Stimulated activated CD8-positive, alpha-beta memory T cell treated with anti-CD3 and anti-CD28 coated beads, Interleukin-7, amount 100 ng/mL, for 1 hour (primary cell): ENCODE measurements around the gene SEMA3D.

ENCODE experiments used
- DNase-seq, 2 donors: peaks; one replicate each; pipeline ENCODE4 v3.0.0-alpha.2; 2020; ENCODE audit warnings: low read depth in 2 of 2

Gene SEMA3D

GRCh38 chr7:85184599-85185423, 2.0 kb downstream of the SEMA3D start:
- no peak for DNase-seq

GRCh38 chr7:85183296-85183695, 3.6 kb downstream of the SEMA3D start:
- no peak for DNase-seq

- DNase-seq = no peak
Measured at GRCh38 chr7:85178531-85179298, 8.1 kb downstream of the SEMA3D start.

- no peak for DNase-seq
Measured at GRCh38 chr7:85177316-85177715, 9.5 kb downstream of the SEMA3D start.

- no peak for DNase-seq
Measured at GRCh38 chr7:85176197-85176596, 10.7 kb downstream of the SEMA3D start.

- no peak for DNase-seq
Measured at GRCh38 chr7:85175217-85175616, 11.6 kb downstream of the SEMA3D start.

GRCh38 chr7:85172530-85172941, 14.3 kb downstream of the SEMA3D start:
- no peak for DNase-seq

- DNase-seq = no peak
Measured at GRCh38 chr7:85167636-85168035, 19.2 kb downstream of the SEMA3D start.

- no peak for DNase-seq
Measured at GRCh38 chr7:85165263-85165662, 21.6 kb downstream of the SEMA3D start.

GRCh38 chr7:85164376-85164775, 22.5 kb downstream of the SEMA3D start:
- no peak for DNase-seq

GRCh38 chr7:85162721-85163120, 24.1 kb downstream of the SEMA3D start:
- DNase-seq = no peak

- no peak for DNase-seq
Measured at GRCh38 chr7:85160223-85160622, 26.6 kb downstream of the SEMA3D start.

- no peak for DNase-seq
Measured at GRCh38 chr7:85159003-85159402, 27.9 kb downstream of the SEMA3D start.

GRCh38 chr7:85156661-85157208, 30.1 kb downstream of the SEMA3D start:
- DNase-seq = no peak

- DNase-seq = no peak
Measured at GRCh38 chr7:85154282-85154937, 32.4 kb downstream of the SEMA3D start.

GRCh38 chr7:85153715-85154114, 33.1 kb downstream of the SEMA3D start:
- DNase-seq = no peak

GRCh38 chr7:85150624-85151023, 36.2 kb downstream of the SEMA3D start:
- DNase-seq = no peak

GRCh38 chr7:85144771-85145170, 42.1 kb downstream of the SEMA3D start:
- no peak for DNase-seq

GRCh38 chr7:85135977-85136376, 50.9 kb downstream of the SEMA3D start:
- DNase-seq = no peak

GRCh38 chr7:85133560-85133959, 53.3 kb downstream of the SEMA3D start:
- DNase-seq = no peak

GRCh38 chr7:85133006-85133405, 53.9 kb downstream of the SEMA3D start:
- no peak for DNase-seq

GRCh38 chr7:85130702-85131101, 56.2 kb downstream of the SEMA3D start:
- no peak for DNase-seq
